Caco-2 (cell line): ENCODE results near the gene SCNN1G. TPM values are rescaled to one million over a fixed set of nuclear protein-coding genes. Genes with fewer than 3 reads are reported as not detected.

Source experiments
- BruUV-seq: library from RNA; stranded (reverse); fragments of 400-500 nt; replicated peaks from 2 replicates; lab custom pipeline; 2021; lab: Mats Ljungman, UMichigan
- CTCF ChIA-PET: fragments of 300-600 bp; sonication (Branson Sonifier 250); formaldehyde crosslinking; loops from one replicate; lab custom pipeline; 2022; ENCODE audit warnings: antibody characterized with exemption; lab: Charles Lee
- POLR2A ChIA-PET: fragments of 300-600 bp; sonication (Branson Sonifier 250); formaldehyde crosslinking; loops from one replicate; lab custom pipeline; 2022; ENCODE audit warnings: antibody characterized with exemption; lab: Charles Lee
- DNase-seq, 2 experiments: peaks; one replicate each; pipeline versions ENCODE4 v3.0.0 to v3.0.0-alpha.2; 2020 to 2022
- H3K27me3 ChIP-seq: replicated peaks from 2 replicates; pipeline ENCODE4 v1.6.0; 2011; ENCODE audit warnings: low read length; ENCODE audit not compliant: control insufficient read depth, insufficient read depth
- H3K36me3 ChIP-seq: 2 replicates; pipeline ENCODE4 v1.5.1; 2011; ENCODE audit warnings: low read length; ENCODE audit not compliant: control insufficient read depth, insufficient read depth
- H3K4me1 ChIP-seq: fragments of 250-450 bp; sonication (Bioruptor Pico); 2 replicates; pipeline ENCODE4 v1.5.1; 2020; ENCODE audit warnings: mild to moderate bottlenecking
- H3K4me3 ChIP-seq: 2 replicates; pipeline ENCODE4 v1.5.1; 2011; ENCODE audit warnings: low read depth, mild to moderate bottlenecking, control low read depth, low read length
- H3K9me3 ChIP-seq: fragments of 250-450 bp; sonication (Bioruptor Pico); 2 replicates; pipeline ENCODE4 v1.5.1; 2020; ENCODE audit warnings: mild to moderate bottlenecking, moderate library complexity
- H3K27ac Mint-ChIP-seq: one replicate; pipeline ENCODE4 v1.8.0; 2022; ENCODE audit warnings: mixed read lengths; ENCODE audit not compliant: unreplicated experiment
- H3K27me3 Mint-ChIP-seq: one replicate; pipeline ENCODE4 v1.8.0; 2022; ENCODE audit warnings: mixed read lengths; ENCODE audit not compliant: insufficient read depth, unreplicated experiment
- H3K36me3 Mint-ChIP-seq: one replicate; pipeline ENCODE4 v1.8.0; 2022; ENCODE audit warnings: mild to moderate bottlenecking, mixed read lengths; ENCODE audit not compliant: insufficient read depth, unreplicated experiment
- H3K4me1 Mint-ChIP-seq: one replicate; pipeline ENCODE4 v1.8.0; 2022; ENCODE audit warnings: low read depth, mixed read lengths; ENCODE audit not compliant: unreplicated experiment
- H3K4me3 Mint-ChIP-seq: one replicate; pipeline ENCODE4 v1.8.0; 2022; ENCODE audit warnings: mild to moderate bottlenecking, moderate library complexity, mixed read lengths; ENCODE audit not compliant: unreplicated experiment
- H3K9me3 Mint-ChIP-seq: one replicate; pipeline ENCODE4 v1.8.0; 2022; ENCODE audit warnings: mixed read lengths; ENCODE audit not compliant: unreplicated experiment
- intact Hi-C: fragments of 100-400 bp; cut with micrococcal nuclease; formaldehyde crosslinking; loops from one replicate; pipeline ENCODE4 v1.10.0; 2022; ENCODE audit not compliant: unreplicated experiment
- total RNA-seq: library from RNA; stranded (reverse); gene quantifications from 2 replicates; pipeline ENCODE4 v1.2.3, GENCODE V29; 2022
- TF ChIP-seq, protein P1 (sequence below), 2 experiments: fragments of 200-600 bp in 1 of 2; IDR thresholded peaks; 1 replicate in 1 of 2; 2 replicates in 1 of 2; pipeline versions ENCODE4 v1.5.1 to v1.8.0; 2011 to 2022; ENCODE audit warnings: antibody characterized with exemption in 1 of 2, control low read depth in 1 of 2, inconsistent platforms in 1 of 2, low read depth in 1 of 2, low read length in 1 of 2, mild to moderate bottlenecking in 1 of 2, moderate library complexity in 1 of 2; ENCODE audit not compliant: insufficient read depth in 1 of 2, severe bottlenecking in 1 of 2, unreplicated experiment in 1 of 2

Gene SCNN1G
- total RNA-seq, 1 experiment from 2014 or later: not detected

DNA sequence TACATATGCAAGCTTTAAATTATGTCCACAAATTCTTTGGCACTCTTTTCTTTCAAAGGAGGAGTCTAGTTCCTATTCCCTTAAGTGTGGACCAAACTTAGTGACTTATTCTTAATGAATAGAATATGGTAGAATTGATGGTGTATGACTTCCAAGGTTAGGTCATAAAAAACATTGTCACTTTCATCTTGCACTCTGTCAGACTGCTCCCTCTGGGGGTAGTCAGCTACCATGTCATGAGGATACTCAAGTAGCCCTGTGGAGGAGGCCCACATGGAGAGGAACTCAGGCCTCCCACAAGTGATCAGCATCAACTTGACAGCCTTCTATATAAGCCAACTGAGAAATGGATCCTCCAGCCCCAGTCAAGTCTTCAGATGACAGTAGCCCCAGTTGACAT lies 61.6 kb downstream of the SCNN1G start:
- Mint-ChIP-seq H3K27ac (no peak overlapping the region), H3K27me3 (peaks cover 11% of the 10 kb centered on the region), H3K4me3 (no peak overlapping the region), H3K9me3 (no peaks in the 10 kb centered on the region), H3K36me3 (no peaks in the 10 kb centered on the region), H3K4me1 (no peaks in the 10 kb centered on the region)
- intact Hi-C loops: no loop called here
- no peaks in the 10 kb centered on the region; the same call in 1 of the 2 replicates for H3K27me3 ChIP-seq
- CTCF ChIA-PET: no interaction called here
- BruUV-seq: no TSS peak
- no peak for DNase-seq
- no peaks in the 10 kb centered on the region for H3K9me3 ChIP-seq
- H3K4me3 ChIP-seq: no peak overlapping the region
- H3K4me1 ChIP-seq: no peaks in the 10 kb centered on the region
- H3K36me3 ChIP-seq: no peaks in the 10 kb centered on the region
- POLR2A ChIA-PET: no interaction called here
- TF ChIP-seq, protein P1, sequence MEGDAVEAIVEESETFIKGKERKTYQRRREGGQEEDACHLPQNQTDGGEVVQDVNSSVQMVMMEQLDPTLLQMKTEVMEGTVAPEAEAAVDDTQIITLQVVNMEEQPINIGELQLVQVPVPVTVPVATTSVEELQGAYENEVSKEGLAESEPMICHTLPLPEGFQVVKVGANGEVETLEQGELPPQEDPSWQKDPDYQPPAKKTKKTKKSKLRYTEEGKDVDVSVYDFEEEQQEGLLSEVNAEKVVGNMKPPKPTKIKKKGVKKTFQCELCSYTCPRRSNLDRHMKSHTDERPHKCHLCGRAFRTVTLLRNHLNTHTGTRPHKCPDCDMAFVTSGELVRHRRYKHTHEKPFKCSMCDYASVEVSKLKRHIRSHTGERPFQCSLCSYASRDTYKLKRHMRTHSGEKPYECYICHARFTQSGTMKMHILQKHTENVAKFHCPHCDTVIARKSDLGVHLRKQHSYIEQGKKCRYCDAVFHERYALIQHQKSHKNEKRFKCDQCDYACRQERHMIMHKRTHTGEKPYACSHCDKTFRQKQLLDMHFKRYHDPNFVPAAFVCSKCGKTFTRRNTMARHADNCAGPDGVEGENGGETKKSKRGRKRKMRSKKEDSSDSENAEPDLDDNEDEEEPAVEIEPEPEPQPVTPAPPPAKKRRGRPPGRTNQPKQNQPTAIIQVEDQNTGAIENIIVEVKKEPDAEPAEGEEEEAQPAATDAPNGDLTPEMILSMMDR (IDR thresholded peaks at IDR 0.05; ENCODE audit: insufficient read depth in 1 of 2, low read depth in 1 of 2, low read length in 1 of 2, severe bottlenecking in 1 of 2, unreplicated experiment in 1 of 2): no peak

DNA sequence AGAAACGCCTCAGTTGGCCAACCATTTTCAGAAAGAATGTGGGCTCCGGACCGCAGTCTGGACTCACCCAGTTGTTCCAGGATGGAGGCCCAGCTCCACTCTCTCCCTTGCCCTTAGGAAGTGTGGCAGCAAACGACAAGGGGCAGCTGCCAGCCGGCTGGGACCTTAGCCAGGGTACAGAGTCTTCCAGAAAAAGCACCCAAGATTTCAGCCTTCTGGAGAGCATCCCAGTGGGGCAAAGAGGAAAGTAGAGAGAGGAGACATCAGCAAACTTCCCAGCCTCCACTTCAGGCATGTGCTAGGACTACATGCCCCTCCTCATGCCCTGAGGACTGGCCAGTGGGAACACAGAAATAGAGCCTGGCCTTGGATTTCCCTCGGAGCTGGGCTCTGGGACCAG lies 62.7 kb downstream of the SCNN1G start:
- POLR2A ChIA-PET: no interaction called here
- Histone ChIP-seq H3K4me1 (no peaks in the 10 kb centered on the region), H3K4me3 (no peak overlapping the region), H3K27me3 (no peaks in the 10 kb centered on the region; the same call in 1 of the 2 replicates), H3K9me3 (no peaks in the 10 kb centered on the region), H3K36me3 (no peaks in the 10 kb centered on the region)
- H3K4me1 Mint-ChIP-seq: no peaks in the 10 kb centered on the region
- no peak for DNase-seq
- H3K4me3 Mint-ChIP-seq: no peak overlapping the region
- CTCF ChIA-PET: no interaction called here
- no peaks in the 10 kb centered on the region for H3K9me3 Mint-ChIP-seq
- intact Hi-C loops: no loop called here
- H3K27me3 Mint-ChIP-seq: peaks cover 11% of the 10 kb centered on the region
- no TSS peak for BruUV-seq
- TF ChIP-seq, protein P1 (IDR thresholded peaks at IDR 0.05; ENCODE audit: insufficient read depth in 1 of 2, low read depth in 1 of 2, low read length in 1 of 2, severe bottlenecking in 1 of 2, unreplicated experiment in 1 of 2): no peak
- no peaks in the 10 kb centered on the region for H3K36me3 Mint-ChIP-seq
- no peak overlapping the region for H3K27ac Mint-ChIP-seq

DNA sequence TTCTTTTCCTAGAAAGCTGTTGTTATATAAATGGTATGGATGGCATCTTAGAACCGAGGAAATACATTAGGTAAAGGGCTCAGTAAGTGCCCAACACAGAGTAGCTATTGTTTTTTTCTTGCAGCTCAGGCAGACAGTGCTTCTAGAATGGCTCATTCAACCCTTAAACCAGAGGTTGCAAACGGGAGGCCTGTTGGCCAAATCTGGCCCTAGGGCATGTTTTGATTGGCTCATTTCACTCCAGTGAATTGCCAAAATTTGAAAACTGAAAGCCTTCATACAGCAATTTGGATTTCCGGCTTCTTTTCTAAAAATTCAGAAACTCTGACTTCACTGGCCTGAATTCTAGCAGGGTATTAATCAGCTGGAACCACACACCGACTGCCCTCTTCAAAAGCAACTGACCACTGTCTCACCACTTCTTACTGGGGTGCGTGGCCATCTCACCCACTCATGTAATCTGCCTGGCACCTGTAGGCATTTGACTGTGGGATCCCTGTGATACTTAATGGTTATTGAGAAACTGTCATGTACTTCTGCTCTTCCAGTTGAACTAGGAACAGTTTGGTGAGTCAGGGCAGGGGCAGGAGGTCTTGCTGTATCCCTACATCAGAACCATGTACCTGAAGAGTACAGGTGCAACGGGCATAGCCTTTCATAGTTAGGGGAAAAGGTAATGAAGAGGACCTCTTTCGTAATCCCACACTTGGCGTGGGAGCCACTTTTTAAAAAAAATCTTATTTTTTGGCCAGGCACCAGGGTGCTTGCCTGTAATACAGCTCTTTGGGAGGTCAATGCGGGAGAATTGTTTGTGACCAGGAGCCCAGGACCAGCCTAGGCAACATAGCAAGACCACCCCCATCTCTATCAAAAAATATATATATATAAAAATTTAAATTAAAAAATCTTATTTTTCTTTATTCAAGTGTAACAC lies 66.0 kb downstream of the SCNN1G start:
- no peaks in the 10 kb centered on the region for H3K4me1 ChIP-seq
- H3K4me3 ChIP-seq: no peak overlapping the region
- no peaks in the 10 kb centered on the region for H3K9me3 ChIP-seq
- ChIA-PET POLR2A (no interaction called here), CTCF (no interaction called here)
- TF ChIP-seq, protein P1 (IDR thresholded peaks at IDR 0.05; ENCODE audit: insufficient read depth in 1 of 2, low read depth in 1 of 2, low read length in 1 of 2, severe bottlenecking in 1 of 2, unreplicated experiment in 1 of 2): no peak
- no TSS peak for BruUV-seq
- Mint-ChIP-seq H3K27me3 (peaks cover 3% of the 10 kb centered on the region), H3K4me1 (no peaks in the 10 kb centered on the region), H3K9me3 (no peaks in the 10 kb centered on the region), H3K4me3 (no peak overlapping the region), H3K36me3 (no peaks in the 10 kb centered on the region), H3K27ac (no peak overlapping the region)
- no peaks in the 10 kb centered on the region for H3K36me3 ChIP-seq
- no peak for DNase-seq
- intact Hi-C loops: no loop called here
- no peaks in the 10 kb centered on the region for H3K27me3 ChIP-seq
